Stomach (tissue), 4 donors: ENCODE data around the gene GLT8D2.

Experiments
- CTCF ChIP-seq, 7 experiments: fragments of 450-650 bp in 4 of 7; fragments of 200-600 bp in 3 of 7; sonication (generic) in 3 of 7; IDR thresholded peaks; one replicate each; pipeline ENCODE4 v1.5.1; 2016 to 2019; ENCODE audit warnings: antibody characterized with exemption in 7 of 7, control low read depth in 2 of 7, mild to moderate bottlenecking in 1 of 7
- EP300 ChIP-seq: sonication (generic); formaldehyde crosslinking; IDR thresholded peaks from one replicate; pipeline ENCODE4 v1.6.1; 2017; ENCODE audit warnings: antibody characterized with exemption
- POLR2A ChIP-seq, 4 donors: fragments of 450-650 bp; IDR thresholded peaks; one replicate each; pipeline ENCODE4 v1.6.1; 2016; ENCODE audit warnings: antibody characterized with exemption in 4 of 4, control low read depth in 2 of 4, mild to moderate bottlenecking in 1 of 4, moderate library complexity in 1 of 4
- POLR2AphosphoS5 ChIP-seq, 3 donors: sonication (generic); formaldehyde crosslinking; IDR thresholded peaks; one replicate each; pipeline ENCODE4 v1.6.1; 2016; ENCODE audit warnings: antibody characterized with exemption in 3 of 3

DNA sequence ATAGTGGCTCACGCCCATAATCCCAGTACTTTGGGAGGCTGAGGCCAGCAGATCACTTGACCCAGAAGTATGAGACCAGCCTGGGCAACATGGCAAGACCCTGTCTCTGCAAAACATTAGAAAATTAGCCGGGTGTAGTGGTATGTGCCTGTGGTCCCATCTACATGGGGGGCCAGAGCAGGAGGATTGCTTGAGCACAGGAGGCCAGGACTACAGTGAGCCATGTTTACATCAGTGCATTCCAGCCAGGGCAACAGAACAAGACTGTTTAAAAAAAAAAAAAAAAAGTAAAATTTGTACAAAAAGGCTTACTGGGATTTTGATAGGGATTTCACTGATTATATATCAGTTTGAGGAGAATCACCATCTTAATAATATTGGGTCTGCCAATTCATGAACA is 22.1 kb upstream of the GLT8D2 start:
- TF ChIP-seq EP300 (no peak), POLR2AphosphoS5 (IDR thresholded peaks at IDR 0.05) (no peak), POLR2A (IDR thresholded peaks at IDR 0.05) (no peak), CTCF (IDR thresholded peaks at IDR 0.05) (no peak)
